Amygdala (tissue), 56 donors: ENCODE results near the gene TBCD.
A peak's percentile ranks its signal among the peaks of the same experiment; 100 is the strongest.

Experiments used
- DNase-seq, 56 donors: peaks; one replicate each; lab custom pipeline; 2025; lab: John Stamatoyannopoulos, UW

Gene TBCD

GRCh38 chr17:82929011-82929622 is 177.3 kb downstream of the TBCD start:
- no peak for DNase-seq

GRCh38 chr17:82929676-82930042 is 177.8 kb downstream of the TBCD start:
- DNase-seq: no peak

GRCh38 chr17:82930043-82930923 is 178.4 kb downstream of the TBCD start:
- no peak for DNase-seq

- DNase-seq: no peak
These were observed 179.2 kb downstream of the TBCD start for GRCh38 chr17:82930924-82931698.

- DNase-seq: peak in 43 of 56 donors; percentile 12 to 85 (median 48)
These were observed 180.0 kb downstream of the TBCD start for GRCh38 chr17:82931699-82932517.

- DNase-seq: no peak
These were observed 180.8 kb downstream of the TBCD start for GRCh38 chr17:82932518-82933310.

GRCh38 chr17:82933911-82934310 is 182.0 kb downstream of the TBCD start:
- no peak for DNase-seq

GRCh38 chr17:82935966-82936767 is 184.3 kb downstream of the TBCD start:
- no peak for DNase-seq

- DNase-seq: no peak
These were observed 184.9 kb downstream of the TBCD start for GRCh38 chr17:82936768-82937171.

GRCh38 chr17:82937411-82938371 is 185.8 kb downstream of the TBCD start:
- no peak for DNase-seq

GRCh38 chr17:82938486-82938872 is 186.6 kb downstream of the TBCD start:
- no peak for DNase-seq

GRCh38 chr17:82938873-82939620 is 187.2 kb downstream of the TBCD start:
- no peak for DNase-seq

- no peak for DNase-seq
These were observed 187.8 kb downstream of the TBCD start for GRCh38 chr17:82939621-82940135.

- no peak for DNase-seq
These were observed 188.6 kb downstream of the TBCD start for GRCh38 chr17:82940226-82941020.
